ENCODE data around the gene OSBPL1A.

OSBPL1A gene

DNA sequence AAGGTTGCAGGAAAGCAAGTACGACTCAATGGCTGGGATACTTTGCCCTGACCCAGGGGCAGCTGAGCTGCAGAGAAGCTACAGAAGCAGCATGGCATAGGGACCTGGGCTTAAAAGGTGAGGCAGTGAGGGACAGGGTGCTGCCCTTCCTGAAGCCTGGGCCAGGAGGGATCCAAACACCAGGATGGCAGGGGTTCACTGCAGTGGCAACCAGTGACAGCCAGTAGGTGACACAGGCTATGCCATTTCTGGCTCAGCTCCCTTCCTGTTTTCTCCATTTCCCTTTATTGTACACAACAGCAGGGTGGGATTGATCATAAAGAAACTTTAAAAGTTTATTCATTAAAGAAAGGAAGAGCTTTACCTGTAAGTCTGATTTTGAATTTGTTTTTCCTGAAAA, 209.9 kb downstream of the OSBPL1A start:
- no peak for DNase-seq (ENCODE audit: low read depth)
- H3K4me3 ChIP-seq (ENCODE audit: low read length): no peak overlapping the region
- TF ChIP-seq CTCF (conservative IDR thresholded peaks at IDR 0.05; ENCODE audit: low read depth, low read length): no peak

- H3K4me3 ChIP-seq (ENCODE audit: low read length): no peak overlapping the region
- TF ChIP-seq CTCF (conservative IDR thresholded peaks at IDR 0.05; ENCODE audit: low read depth, low read length): no peak
- no peak for DNase-seq (ENCODE audit: low read depth)
These were observed 210.6 kb downstream of the OSBPL1A start for GRCh38 chr18:24187049-24187448.

GRCh38 chr18:24185805-24186204, 211.8 kb downstream of the OSBPL1A start:
- H3K4me3 ChIP-seq (ENCODE audit: low read length): no peak overlapping the region
- no peak for DNase-seq (ENCODE audit: low read depth)
- no peak for TF ChIP-seq CTCF (conservative IDR thresholded peaks at IDR 0.05; ENCODE audit: low read depth, low read length)

GRCh38 chr18:24181806-24182205, 215.8 kb downstream of the OSBPL1A start:
- no peak for DNase-seq (ENCODE audit: low read depth)
- TF ChIP-seq CTCF (conservative IDR thresholded peaks at IDR 0.05; ENCODE audit: low read depth, low read length): no peak

GRCh38 chr18:24180048-24180447, 217.6 kb downstream of the OSBPL1A start:
- no peak for DNase-seq (ENCODE audit: low read depth)
- H3K4me3 ChIP-seq (ENCODE audit: low read length): no peak overlapping the region
- TF ChIP-seq CTCF (conservative IDR thresholded peaks at IDR 0.05; ENCODE audit: low read depth, low read length): no peak

More at GRCh38 chr18:24181806-24182205, 215.8 kb downstream of the OSBPL1A start:
- no peak overlapping the region for H3K4me3 ChIP-seq (ENCODE audit: low read length)

DNA sequence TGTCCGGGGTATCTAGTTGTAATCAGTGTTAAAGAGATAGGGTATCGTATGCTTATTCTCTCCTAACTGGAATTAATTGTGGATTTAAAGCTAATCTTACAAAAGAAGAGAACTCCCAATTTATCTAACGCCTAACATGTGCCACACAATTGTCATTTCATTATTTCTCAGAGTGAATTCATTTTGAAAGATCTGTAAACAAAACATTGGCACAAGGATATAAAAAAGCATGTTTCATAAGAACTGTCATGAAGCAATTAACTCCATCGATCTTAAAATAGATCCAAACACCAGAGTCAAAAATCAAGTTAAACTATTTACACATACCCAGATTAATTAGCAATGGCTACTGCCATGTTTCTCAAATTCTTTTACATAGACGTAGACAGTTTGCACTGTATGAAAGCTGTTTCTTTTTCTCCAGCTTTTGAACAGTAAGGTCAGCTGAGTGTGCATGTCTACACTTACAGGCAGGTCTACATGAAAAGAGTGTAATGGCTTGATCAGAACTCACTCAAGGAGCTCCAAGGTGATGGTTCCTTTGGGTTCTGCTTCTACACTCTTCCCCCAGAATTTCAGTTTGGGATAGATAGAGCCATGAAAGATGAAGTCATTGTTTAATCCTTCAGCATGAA, 220.0 kb downstream of the OSBPL1A start:
- no peak for DNase-seq (ENCODE audit: low read depth)
- H3K4me3 ChIP-seq (ENCODE audit: low read length): no peak overlapping the region
- TF ChIP-seq CTCF (conservative IDR thresholded peaks at IDR 0.05; ENCODE audit: low read depth, low read length): no peak

- peak; percentile 91 for TF ChIP-seq CTCF (conservative IDR thresholded peaks at IDR 0.05; ENCODE audit: low read depth, low read length)
- no peak for DNase-seq (ENCODE audit: low read depth)
- no peak overlapping the region for H3K4me3 ChIP-seq (ENCODE audit: low read length)
These were observed 220.8 kb downstream of the OSBPL1A start for GRCh38 chr18:24176727-24177416.
